HEK293 (cell line): ENCODE data around the gene SH3RF1.
"Not testable (repeated sequence)": the region's sequence is repeated elsewhere in the genome, so short reads cannot be mapped to it uniquely, and the experiment has no call there.

Experiments
- CTCF ChIA-PET: fragments of 350-600 bp; formaldehyde crosslinking; extraction: SDS; loops from one replicate; lab custom pipeline; 2021; ENCODE audit warnings: antibody characterized with exemption; lab: Yijun Ruan, JAX
- POLR2A ChIA-PET: fragments of 300-600 bp; formaldehyde crosslinking; extraction: SDS; loops from one replicate; lab custom pipeline; 2020; ENCODE audit warnings: antibody characterized with exemption, inconsistent platforms; lab: Yijun Ruan, JAX
- H3K27ac ChIP-seq: fragments of 200-500 bp; sonication (Bioruptor generic); 2 replicates; pipeline ENCODE4 v1.5.1; 2014; ENCODE audit warnings: low read depth, low read length, control low read depth, inconsistent platforms; ENCODE audit errors: extremely low read depth
- H3K36me3 ChIP-seq, 2 experiments: fragments of 200-500 bp in 1 of 2; sonication (Bioruptor generic) in 1 of 2; 1 replicate in 1 of 2; 2 replicates in 1 of 2; pipeline ENCODE4 v1.5.1; 2014 to 2017; ENCODE audit warnings: inconsistent platforms in 2 of 2, low read length in 2 of 2; ENCODE audit not compliant: control insufficient read depth in 2 of 2, insufficient read depth in 1 of 2
- H3K4me1 ChIP-seq: fragments of 200-500 bp; sonication (Bioruptor generic); 2 replicates; pipeline ENCODE4 v1.5.1; 2014; ENCODE audit warnings: mild to moderate bottlenecking, low read length, inconsistent platforms; ENCODE audit not compliant: control insufficient read depth, insufficient read depth
- H3K4me3 ChIP-seq: 2 replicates; pipeline ENCODE4 v1.5.1; 2011; ENCODE audit warnings: low read depth, mild to moderate bottlenecking, control low read depth, low read length, moderate library complexity
- H3K9me3 ChIP-seq: fragments of 200-500 bp; sonication (Bioruptor generic); 2 replicates; pipeline ENCODE4 v1.5.1; 2014; ENCODE audit warnings: low read depth, low read length, inconsistent platforms; ENCODE audit not compliant: control insufficient read depth, insufficient read depth
- BCL11A ChIP-seq: fragments of 450-650 bp; formaldehyde crosslinking; IDR thresholded peaks from 2 replicates; pipeline ENCODE4 v1.5.1; 2016; ENCODE audit warnings: low read depth, missing biosample characterization, missing genetic modification characterization
- BCL11B ChIP-seq: fragments of 450-650 bp; formaldehyde crosslinking; IDR thresholded peaks from 2 replicates; pipeline ENCODE4 v1.5.1; 2016; ENCODE audit warnings: low read depth, missing biosample characterization, missing genetic modification characterization
- GLI4 ChIP-seq: fragments of 450-650 bp; formaldehyde crosslinking; IDR thresholded peaks from 2 replicates; pipeline ENCODE4 v1.5.1; 2016; ENCODE audit warnings: missing biosample characterization, missing genetic modification characterization
- KLF8 ChIP-seq: fragments of 450-650 bp; formaldehyde crosslinking; IDR thresholded peaks from 2 replicates; pipeline ENCODE4 v1.5.1; 2016; ENCODE audit warnings: missing biosample characterization, missing genetic modification characterization
- REST ChIP-seq: fragments of 450-650 bp; formaldehyde crosslinking; IDR thresholded peaks from 2 replicates; pipeline ENCODE4 v1.5.1; 2016; ENCODE audit warnings: missing biosample characterization, missing genetic modification characterization
- SP3 ChIP-seq: fragments of 450-650 bp; formaldehyde crosslinking; IDR thresholded peaks from 2 replicates; pipeline ENCODE4 v1.5.1; 2016; ENCODE audit warnings: missing biosample characterization, missing genetic modification characterization
- TRIM28 ChIP-seq: IDR thresholded peaks from 2 replicates; pipeline ENCODE4 v1.6.1; 2011; ENCODE audit warnings: low read length, control low read depth, borderline replicate concordance
- ZBTB26 ChIP-seq: fragments of 450-650 bp; formaldehyde crosslinking; optimal IDR thresholded peaks from 2 replicates; pipeline ENCODE3; 2016; ENCODE audit warnings: missing biosample characterization, mild to moderate bottlenecking, missing genetic modification characterization
- ZBTB48 ChIP-seq: fragments of 450-650 bp; formaldehyde crosslinking; IDR thresholded peaks from 2 replicates; pipeline ENCODE4 v1.5.1; 2016; ENCODE audit warnings: missing biosample characterization, missing genetic modification characterization
- ZEB2 ChIP-seq: fragments of 450-650 bp; formaldehyde crosslinking; IDR thresholded peaks from 2 replicates; pipeline ENCODE4 v1.5.1; 2016; ENCODE audit warnings: missing biosample characterization, missing genetic modification characterization
- ZNF133 ChIP-seq: fragments of 450-650 bp; formaldehyde crosslinking; IDR thresholded peaks from 2 replicates; pipeline ENCODE4 v1.5.1; 2016; ENCODE audit warnings: missing biosample characterization, missing genetic modification characterization
- ZNF2 ChIP-seq: fragments of 450-650 bp; formaldehyde crosslinking; IDR thresholded peaks from 2 replicates; pipeline ENCODE4 v1.5.1; 2016; ENCODE audit warnings: missing biosample characterization, missing genetic modification characterization
- ZNF449 ChIP-seq: fragments of 450-650 bp; formaldehyde crosslinking; IDR thresholded peaks from 2 replicates; pipeline ENCODE4 v1.5.1; 2017; ENCODE audit warnings: missing biosample characterization, mild to moderate bottlenecking, missing genetic modification characterization, moderate library complexity
- ZNF510 ChIP-seq: fragments of 450-650 bp; formaldehyde crosslinking; IDR thresholded peaks from 2 replicates; pipeline ENCODE4 v1.5.1; 2018; ENCODE audit warnings: mild to moderate bottlenecking, missing genetic modification characterization, missing biosample characterization; ENCODE audit not compliant: insufficient replicate concordance
- ZNF645 ChIP-seq: fragments of 450-650 bp; formaldehyde crosslinking; IDR thresholded peaks from 2 replicates; pipeline ENCODE4; 2016; ENCODE audit warnings: missing biosample characterization, missing genetic modification characterization
- ZNF654 ChIP-seq: fragments of 450-650 bp; formaldehyde crosslinking; IDR thresholded peaks from 2 replicates; pipeline ENCODE4 v1.5.1; 2016; ENCODE audit warnings: low read depth, missing biosample characterization, missing genetic modification characterization
- ZNF792 ChIP-seq: fragments of 450-650 bp; formaldehyde crosslinking; IDR thresholded peaks from 2 replicates; pipeline ENCODE4 v1.5.1; 2016; ENCODE audit warnings: missing biosample characterization, missing genetic modification characterization
- ZNF830 ChIP-seq: fragments of 450-650 bp; IDR thresholded peaks from 2 replicates; pipeline ENCODE4 v1.5.0; 2018; ENCODE audit warnings: missing biosample characterization, missing genetic modification characterization, low read depth, mild to moderate bottlenecking, moderate library complexity
- ZSCAN4 ChIP-seq: fragments of 450-650 bp; formaldehyde crosslinking; IDR thresholded peaks from 2 replicates; pipeline ENCODE4 v1.5.1; 2017; ENCODE audit warnings: missing biosample characterization, missing genetic modification characterization

The SH3RF1 gene

GRCh38 chr4:169198167-169198566, 72.6 kb downstream of the SH3RF1 start:
- POLR2A ChIA-PET: no interaction called here
- Histone ChIP-seq H3K4me1 (peaks cover 19% of the 10 kb centered on the region), H3K9me3 (no peaks in the 10 kb centered on the region; the same call in 1 of the 2 replicates), H3K36me3 (no peaks in the 10 kb centered on the region), H3K4me3 (no peak overlapping the region), H3K27ac (no peak overlapping the region)
- CTCF ChIA-PET: interaction anchor here (0.6 kb wide), 1 partner anchor 173 kb away, joined by 4 read pairs; no protein-coding TSS in a partner anchor
- no peak for TF ChIP-seq KLF8 (tag by site-specific recombination)
- TF ChIP-seq REST: no peak
- TF ChIP-seq ZNF133: no peak
- TF ChIP-seq ZNF654 (tag by site-specific recombination): no peak
- no peak for TF ChIP-seq ZNF449 (tag by site-specific recombination)
- no peak for TF ChIP-seq BCL11A (tag by site-specific recombination)
- TF ChIP-seq ZEB2 (tag by site-specific recombination): no peak
- TF ChIP-seq ZNF2 (tag by site-specific recombination): no peak
- TF ChIP-seq ZNF792 (tag by site-specific recombination): no peak
- TF ChIP-seq ZBTB26 (tag by site-specific recombination): no peak
- no peak for TF ChIP-seq GLI4
- TF ChIP-seq ZSCAN4: no peak
- TF ChIP-seq ZNF830: no peak
- TF ChIP-seq ZBTB48 (tag by site-specific recombination): no peak
- TF ChIP-seq ZNF645 (tag by site-specific recombination): no peak
- no peak for TF ChIP-seq TRIM28
- no peak for TF ChIP-seq SP3 (tag by site-specific recombination)
- TF ChIP-seq ZNF510 (tag by site-specific recombination): no peak
- TF ChIP-seq BCL11B (tag by site-specific recombination): no peak

- POLR2A ChIA-PET, H3K36me3 ChIP-seq, CTCF ChIA-PET, H3K9me3 ChIP-seq, H3K27ac ChIP-seq, H3K4me3 ChIP-seq: not testable (repeated sequence)
- peaks cover 18% of the 10 kb centered on the region for H3K4me1 ChIP-seq
These were observed 73.5 kb downstream of the SH3RF1 start for GRCh38 chr4:169197206-169197605.
